Measurements from ENCODE around the gene HPCA.
A peak's percentile ranks its signal among the peaks of the same experiment; 100 is the strongest.

The HPCA gene

GRCh38 chr1:32868806-32869455, 17.4 kb upstream of the HPCA start:
- H3K27me3 ChIP-seq (ENCODE audit: insufficient read depth, low read length), result no peaks in the 10 kb centered on the region
- H4K20me1 ChIP-seq (ENCODE audit: insufficient read depth, low read length), result no peaks in the 10 kb centered on the region
- no peaks in the 10 kb centered on the region for H3K36me3 ChIP-seq (ENCODE audit: insufficient read depth, low read length)
- H3K4me2 ChIP-seq (ENCODE audit: low read length), result no peak overlapping the region
- H3K9ac ChIP-seq (ENCODE audit: low read length), result no peak overlapping the region
- peaks cover 7% of the 10 kb centered on the region for H3K4me1 ChIP-seq (ENCODE audit: insufficient read depth, low read length, severe bottlenecking)
- no peaks in the 10 kb centered on the region for H3K79me2 ChIP-seq (ENCODE audit: insufficient read depth, low read length)
- no peak overlapping the region for H3K27ac ChIP-seq (ENCODE audit: low read depth, low read length, poor library complexity, severe bottlenecking)
- H3K4me3 ChIP-seq (ENCODE audit: low read depth, low read length, poor library complexity, severe bottlenecking), result no peak overlapping the region
- H3F3A ChIP-seq (ENCODE audit: insufficient read depth, low read length), result no peaks in the 10 kb centered on the region
- H3K9me3 ChIP-seq (ENCODE audit: low read length), result no peaks in the 10 kb centered on the region
- TF ChIP-seq EZH2 (IDR thresholded peaks at IDR 0.05; ENCODE audit: borderline replicate concordance, low read length), result no peak
- TF ChIP-seq CTCF (IDR thresholded peaks at IDR 0.05; ENCODE audit: low read length), result no peak
- no peaks in the 10 kb centered on the region for H3K9me2 ChIP-seq (ENCODE audit: low read depth, low read length)
- no peak overlapping the region for H2AFZ ChIP-seq (ENCODE audit: low read length)

DNA sequence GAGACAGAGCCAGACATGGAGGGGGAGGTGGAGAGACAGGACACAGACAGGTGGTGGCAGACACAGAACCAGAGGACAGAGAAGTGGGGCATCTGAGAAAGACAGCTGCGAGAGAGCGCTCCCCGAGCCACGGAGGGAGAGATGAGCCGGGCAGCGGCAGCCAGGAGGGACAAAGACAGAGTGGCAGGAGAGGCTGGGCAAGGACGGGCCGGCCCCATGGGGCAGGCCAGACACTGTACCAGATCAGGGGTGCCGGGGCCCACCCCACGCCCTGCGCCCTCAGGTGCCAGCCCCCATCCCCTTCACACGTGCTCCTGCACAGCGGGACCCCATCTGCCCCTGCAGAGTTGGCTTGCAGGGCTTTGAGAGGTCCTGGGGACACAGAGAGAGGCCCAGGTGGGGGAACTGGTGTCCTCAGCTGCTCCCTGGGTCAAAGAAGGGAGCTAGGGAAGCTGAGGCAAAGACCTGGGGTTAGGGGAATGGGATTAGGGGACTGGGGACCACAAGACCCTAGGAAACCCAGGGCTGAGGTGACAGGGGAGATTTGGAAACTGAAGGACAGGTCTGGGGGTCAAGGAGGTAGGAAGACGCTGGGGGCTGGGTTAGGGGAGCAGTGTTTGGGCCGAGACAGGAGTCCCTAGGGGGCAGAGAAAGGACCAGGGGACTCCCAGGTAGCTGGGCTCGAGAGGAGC, 16.2 kb upstream of the HPCA start:
- no peaks in the 10 kb centered on the region for H3K79me2 ChIP-seq (ENCODE audit: insufficient read depth, low read length)
- no peaks in the 10 kb centered on the region for H4K20me1 ChIP-seq (ENCODE audit: insufficient read depth, low read length)
- no peaks in the 10 kb centered on the region for H3K36me3 ChIP-seq (ENCODE audit: insufficient read depth, low read length)
- no peaks in the 10 kb centered on the region for H3K9me2 ChIP-seq (ENCODE audit: low read depth, low read length)
- H3F3A ChIP-seq (ENCODE audit: insufficient read depth, low read length), result no peaks in the 10 kb centered on the region
- H3K27ac ChIP-seq (ENCODE audit: low read depth, low read length, poor library complexity, severe bottlenecking), result no peak overlapping the region
- peaks cover 7% of the 10 kb centered on the region for H3K4me1 ChIP-seq (ENCODE audit: insufficient read depth, low read length, severe bottlenecking)
- no peak overlapping the region for H3K4me2 ChIP-seq (ENCODE audit: low read length)
- no peak overlapping the region for H3K9ac ChIP-seq (ENCODE audit: low read length)
- H2AFZ ChIP-seq (ENCODE audit: low read length), result no peak overlapping the region
- H3K27me3 ChIP-seq (ENCODE audit: insufficient read depth, low read length), result no peaks in the 10 kb centered on the region
- H3K9me3 ChIP-seq (ENCODE audit: low read length), result no peaks in the 10 kb centered on the region
- H3K4me3 ChIP-seq (ENCODE audit: low read depth, low read length, poor library complexity, severe bottlenecking), result no peak overlapping the region
- no peak for TF ChIP-seq CTCF (IDR thresholded peaks at IDR 0.05; ENCODE audit: low read length)
- TF ChIP-seq EZH2 (IDR thresholded peaks at IDR 0.05; ENCODE audit: borderline replicate concordance, low read length), result no peak

DNA sequence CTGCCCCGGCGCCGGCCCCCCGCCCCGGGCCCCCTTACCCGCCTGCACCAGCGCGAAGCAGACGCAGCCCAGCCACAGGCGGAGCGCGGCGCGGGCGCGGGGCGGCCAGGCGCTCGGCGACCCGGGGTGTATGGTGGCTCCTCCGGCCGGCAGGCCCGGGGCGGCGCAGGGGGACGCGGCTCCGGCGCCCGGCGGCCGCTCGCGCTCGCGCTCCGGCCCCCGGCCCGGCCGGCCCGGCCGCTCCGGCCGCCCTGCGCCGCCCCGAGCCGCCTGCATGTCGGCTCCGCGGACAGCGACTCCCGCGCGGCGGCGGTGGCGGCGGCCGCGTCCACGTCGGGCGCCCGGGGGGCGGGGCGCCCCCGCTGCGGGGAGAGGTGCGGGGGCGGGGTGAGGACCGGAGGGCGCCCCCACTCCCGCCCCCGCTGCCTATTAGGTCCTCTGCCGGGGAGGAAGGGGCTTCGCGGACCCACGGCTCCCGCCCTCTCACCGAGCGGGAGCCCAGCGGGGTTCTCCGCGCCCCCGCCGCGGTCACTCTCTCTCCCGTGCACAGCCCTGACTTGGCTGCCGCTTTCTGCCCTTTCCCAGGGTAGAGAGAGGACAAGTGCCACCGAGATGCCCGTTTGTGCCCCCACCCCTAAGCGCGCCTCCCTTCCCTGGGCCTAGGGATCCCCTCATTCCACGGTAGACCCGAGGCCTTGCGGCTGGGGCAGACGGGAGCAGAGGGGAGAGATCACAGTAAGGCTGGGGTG, 15.5 kb upstream of the HPCA start, which contains the start of gene FNDC5:
Gene FNDC5 (minus strand): TSS at position 298 of the 749 bp plus-strand sequence.
- Histone ChIP-seq H3K36me3 (ENCODE audit: insufficient read depth, low read length) (no peaks in the 10 kb centered on the region), H2AFZ (ENCODE audit: low read length) (no peak within 1 kb of the TSS), H3K4me2 (ENCODE audit: low read length) (peak within 1 kb of the TSS; percentile 26; the same call in 1 of the 2 replicates), H3K9ac (ENCODE audit: low read length) (no peak within 1 kb of the TSS), H3K9me2 (ENCODE audit: low read depth, low read length) (no peaks in the 10 kb centered on the region), H3K4me1 (ENCODE audit: insufficient read depth, low read length, severe bottlenecking) (peaks cover 7% of the 10 kb centered on the region), H3K27ac (ENCODE audit: low read depth, low read length, poor library complexity, severe bottlenecking) (no peak within 1 kb of the TSS), H3K4me3 (ENCODE audit: low read depth, low read length, poor library complexity, severe bottlenecking) (no peak within 1 kb of the TSS), H3K27me3 (ENCODE audit: insufficient read depth, low read length) (no peaks in the 10 kb centered on the region), H3F3A (ENCODE audit: insufficient read depth, low read length) (no peaks in the 10 kb centered on the region), H3K79me2 (ENCODE audit: insufficient read depth, low read length) (no peaks in the 10 kb centered on the region), H4K20me1 (ENCODE audit: insufficient read depth, low read length) (no peaks in the 10 kb centered on the region), H3K9me3 (ENCODE audit: low read length) (no peaks in the 10 kb centered on the region)
- TF ChIP-seq CTCF (IDR thresholded peaks at IDR 0.05; ENCODE audit: low read length) (no peak), EZH2 (IDR thresholded peaks at IDR 0.05; ENCODE audit: borderline replicate concordance, low read length) (no peak)

Measured in OCI-LY1 (cell line).